ENCODE measurements around the gene ANKRD53.
"Not testable (repeated sequence)": the region's sequence is repeated elsewhere in the genome, so short reads cannot be mapped to it uniquely, and the experiment has no call there.

The ANKRD53 gene

DNA sequence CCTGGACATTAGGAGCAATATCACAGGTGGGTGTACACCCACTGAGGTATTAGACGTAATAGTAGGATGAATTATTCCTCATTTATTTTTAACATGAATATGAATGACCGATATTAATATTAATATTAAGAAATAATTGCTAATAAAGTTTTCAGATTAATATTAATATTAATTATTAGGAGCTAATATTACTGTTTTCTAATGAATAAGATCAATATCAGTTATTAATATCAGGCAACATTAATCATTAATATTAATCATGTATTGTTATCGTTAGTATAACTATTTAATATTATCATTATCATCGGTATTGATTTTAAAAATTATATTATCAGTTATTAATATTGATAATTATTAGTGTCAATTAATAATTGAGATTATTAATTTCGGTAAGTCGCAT is 41.6 kb downstream of the ANKRD53 start:
- not testable (repeated sequence) for DNase-seq

DNA sequence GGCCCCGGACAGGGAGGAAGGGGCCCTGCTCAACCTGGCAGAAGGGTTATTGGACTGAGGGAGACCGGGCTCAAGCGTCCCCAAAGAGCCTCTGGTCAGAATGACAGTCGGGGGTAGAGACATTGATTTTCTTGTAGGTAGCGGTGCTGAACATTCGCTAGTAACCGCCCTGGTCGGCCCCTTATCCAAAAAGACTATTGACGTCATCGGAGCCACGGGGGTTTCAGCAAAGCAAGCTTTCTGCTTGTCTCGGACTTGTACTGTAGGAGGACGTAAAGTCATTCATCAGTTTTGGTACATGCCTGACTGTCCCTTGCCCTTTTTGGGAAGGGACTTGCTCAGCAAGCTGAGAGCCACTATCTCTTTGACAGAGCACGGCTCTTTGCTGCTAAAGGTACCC is 43.0 kb downstream of the ANKRD53 start:
- DNase-seq = not testable (repeated sequence)

DNA sequence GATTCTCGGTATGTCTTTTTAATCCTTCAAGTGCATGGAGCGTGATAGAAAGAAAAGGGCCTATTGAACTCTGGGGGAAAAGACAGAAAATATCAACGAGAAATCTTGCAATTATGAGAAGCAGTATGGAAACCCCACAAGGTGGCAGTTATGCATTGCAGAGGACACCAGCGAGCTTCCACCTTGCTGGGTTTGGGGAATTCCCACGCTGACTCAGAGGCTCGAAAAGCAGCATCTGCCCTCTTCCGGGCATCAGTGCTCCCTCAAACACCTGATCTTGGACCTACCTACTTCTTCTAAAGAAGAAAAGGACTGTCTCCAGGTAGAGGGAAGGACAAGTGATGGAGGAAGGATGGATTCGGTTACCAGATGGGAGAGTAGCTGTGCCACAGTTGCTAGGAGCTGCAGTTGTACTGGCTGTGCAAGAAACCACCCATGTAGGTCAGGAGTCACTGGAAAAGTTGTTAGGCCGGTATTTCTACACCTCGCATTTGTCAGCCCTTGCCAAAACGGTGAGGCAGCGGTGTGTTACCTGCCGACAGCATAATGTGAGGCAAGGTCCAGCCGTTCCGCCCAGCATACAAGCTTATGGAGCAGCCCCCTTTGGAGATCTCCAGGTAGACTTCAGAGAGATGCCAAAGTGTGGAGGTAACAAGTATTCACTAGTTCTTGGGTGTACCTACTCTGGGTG is 45.3 kb downstream of the ANKRD53 start:
- not testable (repeated sequence) for DNase-seq

All from amniotic stem cell (primary cell).